HL-60 (cell line): ENCODE measurements around the gene PRIM1.
"Not testable (repeated sequence)": the region's sequence is repeated elsewhere in the genome, so short reads cannot be mapped to it uniquely, and the experiment has no call there.

ENCODE experiments used
- POLR2AphosphoS5 ChIP-seq: IDR thresholded peaks from 2 replicates; pipeline ENCODE4 v1.6.1; 2012; ENCODE audit warnings: low read depth
- SPI1 ChIP-seq: IDR thresholded peaks from 2 replicates; pipeline ENCODE4 v1.6.1; 2012; ENCODE audit warnings: low read depth, mild to moderate bottlenecking, borderline replicate concordance
- TF ChIP-seq, protein P1 (sequence below): IDR thresholded peaks from one replicate; pipeline ENCODE4 v1.5.1; 2011; ENCODE audit warnings: low read length, control low read depth, inconsistent platforms; ENCODE audit not compliant: insufficient read depth
- TF ChIP-seq, protein P2 (sequence below): IDR thresholded peaks from 2 replicates; pipeline ENCODE4 v1.6.1; 2012; ENCODE audit warnings: low read depth; ENCODE audit not compliant: insufficient replicate concordance

GRCh38 chr12:56795791-56796190, 43.7 kb upstream of the PRIM1 start:
- TF ChIP-seq, protein P1, sequence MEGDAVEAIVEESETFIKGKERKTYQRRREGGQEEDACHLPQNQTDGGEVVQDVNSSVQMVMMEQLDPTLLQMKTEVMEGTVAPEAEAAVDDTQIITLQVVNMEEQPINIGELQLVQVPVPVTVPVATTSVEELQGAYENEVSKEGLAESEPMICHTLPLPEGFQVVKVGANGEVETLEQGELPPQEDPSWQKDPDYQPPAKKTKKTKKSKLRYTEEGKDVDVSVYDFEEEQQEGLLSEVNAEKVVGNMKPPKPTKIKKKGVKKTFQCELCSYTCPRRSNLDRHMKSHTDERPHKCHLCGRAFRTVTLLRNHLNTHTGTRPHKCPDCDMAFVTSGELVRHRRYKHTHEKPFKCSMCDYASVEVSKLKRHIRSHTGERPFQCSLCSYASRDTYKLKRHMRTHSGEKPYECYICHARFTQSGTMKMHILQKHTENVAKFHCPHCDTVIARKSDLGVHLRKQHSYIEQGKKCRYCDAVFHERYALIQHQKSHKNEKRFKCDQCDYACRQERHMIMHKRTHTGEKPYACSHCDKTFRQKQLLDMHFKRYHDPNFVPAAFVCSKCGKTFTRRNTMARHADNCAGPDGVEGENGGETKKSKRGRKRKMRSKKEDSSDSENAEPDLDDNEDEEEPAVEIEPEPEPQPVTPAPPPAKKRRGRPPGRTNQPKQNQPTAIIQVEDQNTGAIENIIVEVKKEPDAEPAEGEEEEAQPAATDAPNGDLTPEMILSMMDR: not testable (repeated sequence)
- TF ChIP-seq SPI1, POLR2AphosphoS5: not testable (repeated sequence)
- TF ChIP-seq, protein P2, sequence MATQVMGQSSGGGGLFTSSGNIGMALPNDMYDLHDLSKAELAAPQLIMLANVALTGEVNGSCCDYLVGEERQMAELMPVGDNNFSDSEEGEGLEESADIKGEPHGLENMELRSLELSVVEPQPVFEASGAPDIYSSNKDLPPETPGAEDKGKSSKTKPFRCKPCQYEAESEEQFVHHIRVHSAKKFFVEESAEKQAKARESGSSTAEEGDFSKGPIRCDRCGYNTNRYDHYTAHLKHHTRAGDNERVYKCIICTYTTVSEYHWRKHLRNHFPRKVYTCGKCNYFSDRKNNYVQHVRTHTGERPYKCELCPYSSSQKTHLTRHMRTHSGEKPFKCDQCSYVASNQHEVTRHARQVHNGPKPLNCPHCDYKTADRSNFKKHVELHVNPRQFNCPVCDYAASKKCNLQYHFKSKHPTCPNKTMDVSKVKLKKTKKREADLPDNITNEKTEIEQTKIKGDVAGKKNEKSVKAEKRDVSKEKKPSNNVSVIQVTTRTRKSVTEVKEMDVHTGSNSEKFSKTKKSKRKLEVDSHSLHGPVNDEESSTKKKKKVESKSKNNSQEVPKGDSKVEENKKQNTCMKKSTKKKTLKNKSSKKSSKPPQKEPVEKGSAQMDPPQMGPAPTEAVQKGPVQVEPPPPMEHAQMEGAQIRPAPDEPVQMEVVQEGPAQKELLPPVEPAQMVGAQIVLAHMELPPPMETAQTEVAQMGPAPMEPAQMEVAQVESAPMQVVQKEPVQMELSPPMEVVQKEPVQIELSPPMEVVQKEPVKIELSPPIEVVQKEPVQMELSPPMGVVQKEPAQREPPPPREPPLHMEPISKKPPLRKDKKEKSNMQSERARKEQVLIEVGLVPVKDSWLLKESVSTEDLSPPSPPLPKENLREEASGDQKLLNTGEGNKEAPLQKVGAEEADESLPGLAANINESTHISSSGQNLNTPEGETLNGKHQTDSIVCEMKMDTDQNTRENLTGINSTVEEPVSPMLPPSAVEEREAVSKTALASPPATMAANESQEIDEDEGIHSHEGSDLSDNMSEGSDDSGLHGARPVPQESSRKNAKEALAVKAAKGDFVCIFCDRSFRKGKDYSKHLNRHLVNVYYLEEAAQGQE: not testable (repeated sequence)
